Prostate gland (tissue), 2 donors: Measurements from ENCODE around the gene CREBL2. TPM values are rescaled to one million over a fixed set of nuclear protein-coding genes. Genes with fewer than 3 reads are reported as not detected.

Source experiments
- DNase-seq: peaks from one replicate; pipeline ENCODE4 v3.0.0-alpha.2; 2019; ENCODE audit warnings: low spot score
- H3K27ac ChIP-seq, 2 donors: fragments of 200-600 bp; sonication (generic); 2 replicates each; pipeline ENCODE4 v1.5.1; 2017 to 2019
- H3K27me3 ChIP-seq: fragments of 200-600 bp; sonication (generic); replicated peaks from 2 replicates; pipeline ENCODE4 v1.5.1; 2019; ENCODE audit not compliant: insufficient read depth
- H3K36me3 ChIP-seq, 2 donors: fragments of 200-600 bp; sonication (generic); 1 replicate in 1 of 2; 2 replicates in 1 of 2; pipeline versions ENCODE4 v1.5.1 to v1.8.1; 2017 to 2019
- H3K4me1 ChIP-seq: fragments of 200-600 bp; sonication (generic); replicated peaks from 2 replicates; pipeline ENCODE4 v1.5.1; 2019
- H3K4me3 ChIP-seq, 2 donors: fragments of 200-600 bp; sonication (generic); 2 replicates each; pipeline ENCODE4 v1.5.1; 2017 to 2019
- H3K9me3 ChIP-seq: fragments of 200-600 bp; sonication (generic); 2 replicates; pipeline ENCODE4 v1.5.1; 2017
- POLR2A ChIP-seq: fragments of 450-650 bp; IDR thresholded peaks from one replicate; pipeline ENCODE4 v1.6.1; 2016; ENCODE audit warnings: antibody characterized with exemption, mild to moderate bottlenecking
- POLR2AphosphoS5 ChIP-seq: sonication (generic); formaldehyde crosslinking; IDR thresholded peaks from one replicate; pipeline ENCODE4 v1.6.1; 2017; ENCODE audit warnings: antibody characterized with exemption
- WGBS: methylation state at CpG from one replicate; pipeline ENCODE4 v1.1.5; 2018; 5-methylcytosine and 5-hydroxymethylcytosine counted together
- intact Hi-C: fragments of 100-400 bp; cut with DNase I; formaldehyde crosslinking; loops from one replicate; pipeline ENCODE4 v1.14.2; 2022
- total RNA-seq, 2 donors: library from RNA; depleted of rRNA; stranded (reverse); fragments of >200 nt; gene quantifications; one replicate each; pipeline ENCODE4 v1.1.0, GENCODE V29; 2016
- TF ChIP-seq, protein P1 (sequence below), 4 experiments: fragments of 200-600 bp in 2 of 4; fragments of 450-650 bp in 2 of 4; sonication (generic) in 2 of 4; IDR thresholded peaks; 1 replicate in 3 of 4; 2 replicates in 1 of 4; pipeline ENCODE4 v1.5.1; 2016 to 2019; ENCODE audit warnings: antibody characterized with exemption in 4 of 4, mild to moderate bottlenecking in 2 of 4, moderate library complexity in 2 of 4

The CREBL2 gene
- total RNA-seq, 2 donors from 2014 or later, result 48.1 to 59.8 TPM

DNA sequence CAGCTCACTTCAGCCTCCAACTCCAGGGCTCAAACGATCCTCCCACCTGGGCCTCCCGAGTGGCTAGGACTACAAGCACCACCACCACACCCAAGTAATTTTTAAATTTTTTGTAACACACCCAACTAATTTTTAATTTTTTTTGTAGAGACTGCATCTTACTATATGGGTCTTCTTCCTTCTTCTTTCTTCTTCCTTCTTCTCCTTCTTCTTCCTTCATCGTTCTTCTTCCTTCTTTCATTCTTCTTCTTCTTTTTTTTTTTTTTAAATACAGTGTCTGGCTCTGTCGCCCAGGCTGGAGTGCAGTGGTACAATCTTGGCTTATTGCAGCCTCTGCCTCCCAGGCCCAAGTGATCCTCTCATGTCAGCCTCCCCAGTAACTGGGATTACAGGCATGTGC lies 965 bp upstream of the CREBL2 start:
- no peaks in the 10 kb centered on the region for H3K27me3 ChIP-seq
- H3K4me3 ChIP-seq, result no peak overlapping the region
- intact Hi-C loops, result loop anchor here (5.0 to 10.0 kb wide), 2 partner anchors 48 to 84 kb away; partner anchors contain the start of genes DUSP16 and GPR19

DNA sequence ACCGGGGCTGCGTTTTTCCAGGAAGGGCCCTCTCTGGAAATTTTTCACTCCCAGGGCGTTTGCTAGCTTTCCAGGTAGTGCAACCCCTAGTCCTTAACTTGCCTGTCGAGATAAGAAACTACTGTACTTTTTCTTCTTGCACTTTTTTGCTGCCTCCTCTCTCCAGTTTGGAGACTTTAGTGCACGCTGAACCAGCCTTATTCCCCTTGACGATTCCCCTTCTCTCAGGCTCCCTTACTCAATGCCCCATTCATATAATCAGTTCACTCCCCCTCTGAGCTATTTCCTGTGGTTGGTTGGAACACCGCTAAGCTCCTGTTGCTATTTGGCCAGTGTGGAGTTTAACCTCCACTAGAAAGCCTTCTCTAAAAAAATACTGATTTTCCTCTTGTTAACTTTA lies 682 bp downstream of the CREBL2 start:
- TF ChIP-seq POLR2A (no peak), POLR2AphosphoS5 (no peak)
- TF ChIP-seq, protein P1, sequence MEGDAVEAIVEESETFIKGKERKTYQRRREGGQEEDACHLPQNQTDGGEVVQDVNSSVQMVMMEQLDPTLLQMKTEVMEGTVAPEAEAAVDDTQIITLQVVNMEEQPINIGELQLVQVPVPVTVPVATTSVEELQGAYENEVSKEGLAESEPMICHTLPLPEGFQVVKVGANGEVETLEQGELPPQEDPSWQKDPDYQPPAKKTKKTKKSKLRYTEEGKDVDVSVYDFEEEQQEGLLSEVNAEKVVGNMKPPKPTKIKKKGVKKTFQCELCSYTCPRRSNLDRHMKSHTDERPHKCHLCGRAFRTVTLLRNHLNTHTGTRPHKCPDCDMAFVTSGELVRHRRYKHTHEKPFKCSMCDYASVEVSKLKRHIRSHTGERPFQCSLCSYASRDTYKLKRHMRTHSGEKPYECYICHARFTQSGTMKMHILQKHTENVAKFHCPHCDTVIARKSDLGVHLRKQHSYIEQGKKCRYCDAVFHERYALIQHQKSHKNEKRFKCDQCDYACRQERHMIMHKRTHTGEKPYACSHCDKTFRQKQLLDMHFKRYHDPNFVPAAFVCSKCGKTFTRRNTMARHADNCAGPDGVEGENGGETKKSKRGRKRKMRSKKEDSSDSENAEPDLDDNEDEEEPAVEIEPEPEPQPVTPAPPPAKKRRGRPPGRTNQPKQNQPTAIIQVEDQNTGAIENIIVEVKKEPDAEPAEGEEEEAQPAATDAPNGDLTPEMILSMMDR (IDR thresholded peaks at IDR 0.05), result no peak
- Histone ChIP-seq H3K9me3 (no peaks in the 10 kb centered on the region), H3K4me1 (no peaks in the 10 kb centered on the region), H3K4me3 (peak overlapping the region; percentile 47 to 58), H3K27me3 (no peaks in the 10 kb centered on the region), H3K36me3 (no peaks in the 10 kb centered on the region), H3K27ac (peak overlapping the region; percentile 90 to 94)
- under 1% methylated on average over 7 of the region's 7 CpGs for WGBS
- DNase-seq, result no peak
- intact Hi-C loops, result loop anchor here (5.0 to 10.0 kb wide), 2 partner anchors 50 to 82 kb away; partner anchors contain the start of genes DUSP16 and GPR19

More for the DNA sequence above, 965 bp upstream of the CREBL2 start:
- Histone ChIP-seq H3K9me3 (no peaks in the 10 kb centered on the region), H3K4me1 (no peaks in the 10 kb centered on the region), H3K27ac (peak overlapping the region; percentile 90 to 94), H3K36me3 (no peaks in the 10 kb centered on the region)
- 91% methylated on average over 4 of the region's 4 CpGs for WGBS
- no peak for DNase-seq
- TF ChIP-seq, protein P1 (IDR thresholded peaks at IDR 0.05), result no peak
- TF ChIP-seq POLR2A (no peak), POLR2AphosphoS5 (no peak)

DNA sequence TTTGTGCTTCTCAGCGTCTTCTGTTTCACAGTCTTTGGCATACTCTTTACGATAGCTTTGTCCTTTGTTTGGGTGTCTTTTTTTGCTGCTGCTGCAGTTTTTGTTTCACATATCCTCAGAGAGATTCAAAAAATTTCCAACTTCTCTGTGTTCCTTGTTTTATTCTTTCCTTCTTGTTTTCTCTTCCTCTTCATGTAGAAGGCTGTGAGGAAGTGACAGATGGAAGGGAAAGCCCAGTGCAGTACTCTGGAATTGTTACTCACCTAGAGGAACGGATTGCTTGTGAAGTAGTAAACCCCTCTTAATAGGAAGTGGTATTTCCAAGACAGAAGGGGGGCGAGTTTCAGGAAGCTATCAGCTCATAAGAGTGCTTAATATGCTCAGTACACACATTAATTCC lies 1.7 kb downstream of the CREBL2 start:
- Histone ChIP-seq H3K27ac (no peak overlapping the region), H3K4me3 (no peak overlapping the region)
- intact Hi-C loops, result loop anchor here (5.0 to 10.0 kb wide), 2 partner anchors 51 to 81 kb away; partner anchors contain the start of genes DUSP16 and GPR19

DNA sequence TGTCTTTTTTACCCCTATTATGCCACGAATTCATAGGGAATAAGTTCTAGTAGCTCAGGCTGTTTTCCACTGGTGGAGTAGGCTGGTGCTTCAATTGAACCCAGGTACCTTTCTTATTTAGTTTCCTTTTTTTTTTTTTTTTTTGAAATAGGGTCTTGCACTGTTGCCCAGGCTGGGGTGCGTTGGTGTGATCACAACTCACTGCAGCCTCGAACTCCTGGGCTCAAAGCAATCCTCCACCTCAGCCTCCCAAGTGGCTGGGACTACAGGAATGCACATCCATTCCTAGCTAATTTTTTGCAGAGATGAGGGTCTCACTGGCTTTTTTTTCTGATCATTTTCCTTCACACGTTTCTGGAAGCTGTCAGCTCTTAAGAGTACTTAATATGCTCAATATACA lies 2.7 kb downstream of the CREBL2 start:
- H3K27me3 ChIP-seq, result no peaks in the 10 kb centered on the region
- H3K36me3 ChIP-seq, result no peaks in the 10 kb centered on the region
- no peak for DNase-seq
- TF ChIP-seq POLR2A, result no peak
- TF ChIP-seq, protein P1 (IDR thresholded peaks at IDR 0.05), result no peak
- no peak for TF ChIP-seq POLR2AphosphoS5
- no peaks in the 10 kb centered on the region for H3K9me3 ChIP-seq
- no peaks in the 10 kb centered on the region for H3K4me1 ChIP-seq
- WGBS, result 82% methylated on average over 4 of the region's 4 CpGs
- no peak overlapping the region for H3K27ac ChIP-seq
- H3K4me3 ChIP-seq, result no peak overlapping the region
- intact Hi-C loops, result loop anchor here (5.0 to 10.0 kb wide), 2 partner anchors 52 to 80 kb away; partner anchors contain the start of genes DUSP16 and GPR19

More for the DNA sequence above, 1.7 kb downstream of the CREBL2 start:
- DNase-seq, result no peak
- H3K36me3 ChIP-seq, result no peaks in the 10 kb centered on the region
- WGBS, result 32% methylated on average over 4 of the region's 4 CpGs
- H3K27me3 ChIP-seq, result no peaks in the 10 kb centered on the region
- H3K9me3 ChIP-seq, result no peaks in the 10 kb centered on the region
- no peaks in the 10 kb centered on the region for H3K4me1 ChIP-seq
- TF ChIP-seq POLR2A (no peak), POLR2AphosphoS5 (no peak)
- TF ChIP-seq, protein P1 (IDR thresholded peaks at IDR 0.05), result no peak
